Measurements from ENCODE around the gene TBCD.

Gene TBCD

GRCh38 chr17:82821554-82821953 lies 69.7 kb downstream of the TBCD start:
- no peaks in the 10 kb centered on the region for H4K20me1 ChIP-seq (ENCODE audit: low read depth, low read length)
- H3K9ac ChIP-seq (ENCODE audit: low read length) = no peak overlapping the region
- H3K9me3 ChIP-seq (ENCODE audit: insufficient read depth, low read length) = no peaks in the 10 kb centered on the region
- no peaks in the 10 kb centered on the region for H3K27me3 ChIP-seq (ENCODE audit: low read length)
- H3K27ac ChIP-seq (ENCODE audit: low read depth, low read length) = no peak overlapping the region
- H3K9me2 ChIP-seq (replicated peaks; ENCODE audit: insufficient read depth, low read length) = no peaks in the 10 kb centered on the region
- H3K36me3 ChIP-seq (ENCODE audit: low read length) = no peaks in the 10 kb centered on the region
- no peak overlapping the region for H3K4me3 ChIP-seq (ENCODE audit: insufficient read depth, low read length, poor library complexity, severe bottlenecking)
- no peak overlapping the region for H2AFZ ChIP-seq (ENCODE audit: low read depth, low read length, severe bottlenecking)
- no peaks in the 10 kb centered on the region for H3F3A ChIP-seq (ENCODE audit: insufficient read depth)
- TF ChIP-seq CTCF (IDR thresholded peaks at IDR 0.05; ENCODE audit: insufficient read depth, low read length, poor library complexity, severe bottlenecking) (no peak), EZH2phosphoT487 (conservative IDR thresholded peaks at IDR 0.05; ENCODE audit: low read length) (no peak)
- H3K4me2 ChIP-seq (ENCODE audit: low read depth, low read length, poor library complexity, severe bottlenecking) = no peak overlapping the region
- H3K79me2 ChIP-seq (ENCODE audit: insufficient read depth, low read length) = no peaks in the 10 kb centered on the region

DNA sequence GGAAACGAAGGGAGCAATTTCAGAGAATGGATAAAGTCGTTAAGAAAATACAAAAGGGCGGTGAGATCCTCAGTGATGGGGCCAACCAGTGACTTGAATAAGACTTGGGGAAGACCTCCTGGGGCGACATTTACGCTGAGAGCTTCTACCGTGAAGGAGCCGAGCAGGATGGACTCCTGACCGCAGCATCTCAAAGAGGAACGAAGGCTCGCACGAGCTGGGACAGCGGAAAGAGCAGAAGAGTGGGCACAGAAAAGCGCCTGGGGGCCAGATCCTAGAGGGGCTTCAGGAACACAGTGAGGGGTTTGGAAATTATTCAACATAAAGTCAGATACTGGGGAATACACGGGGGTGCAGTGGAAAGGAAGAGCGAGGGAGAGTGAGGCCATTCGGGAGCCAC lies 70.4 kb downstream of the TBCD start:
- TF ChIP-seq CTCF (IDR thresholded peaks at IDR 0.05; ENCODE audit: insufficient read depth, low read length, poor library complexity, severe bottlenecking) = no peak
- TF ChIP-seq EZH2phosphoT487 (conservative IDR thresholded peaks at IDR 0.05; ENCODE audit: low read length) = no peak
- H3K36me3 ChIP-seq (ENCODE audit: low read length) = no peaks in the 10 kb centered on the region
- H2AFZ ChIP-seq (ENCODE audit: low read depth, low read length, severe bottlenecking) = no peak overlapping the region
- no peak overlapping the region for H3K27ac ChIP-seq (ENCODE audit: low read depth, low read length)
- H3K4me2 ChIP-seq (ENCODE audit: low read depth, low read length, poor library complexity, severe bottlenecking) = no peak overlapping the region
- no peaks in the 10 kb centered on the region for H3K27me3 ChIP-seq (ENCODE audit: low read length)
- no peak overlapping the region for H3K4me3 ChIP-seq (ENCODE audit: insufficient read depth, low read length, poor library complexity, severe bottlenecking)
- no peak overlapping the region for H3K9ac ChIP-seq (ENCODE audit: low read length)
- no peaks in the 10 kb centered on the region for H4K20me1 ChIP-seq (ENCODE audit: low read depth, low read length)
- no peaks in the 10 kb centered on the region for H3K79me2 ChIP-seq (ENCODE audit: insufficient read depth, low read length)
- H3K9me2 ChIP-seq (replicated peaks; ENCODE audit: insufficient read depth, low read length) = no peaks in the 10 kb centered on the region
- no peaks in the 10 kb centered on the region for H3K9me3 ChIP-seq (ENCODE audit: insufficient read depth, low read length)
- no peaks in the 10 kb centered on the region for H3F3A ChIP-seq (ENCODE audit: insufficient read depth)

DNA sequence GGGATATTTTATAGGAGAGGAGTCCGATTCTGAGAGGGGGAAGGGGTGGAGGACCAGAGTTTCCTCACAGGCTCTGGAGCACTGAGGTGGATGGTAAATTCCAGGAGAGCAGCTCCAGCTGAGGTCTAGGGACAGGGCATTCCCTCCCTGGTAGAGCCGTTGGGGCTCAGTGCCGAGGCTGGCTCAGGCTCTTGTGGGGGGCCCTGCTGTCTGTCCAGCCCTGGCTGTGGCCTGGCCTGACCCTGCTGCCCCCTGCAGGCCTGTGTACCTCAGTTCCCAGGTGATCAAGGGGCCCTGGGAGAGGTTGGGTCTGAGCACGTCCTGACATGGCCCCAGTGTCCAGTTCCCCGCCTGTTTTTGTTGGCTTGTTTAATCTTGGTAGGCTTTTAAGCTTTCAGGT lies 71.1 kb downstream of the TBCD start:
- H3F3A ChIP-seq (ENCODE audit: insufficient read depth) = no peaks in the 10 kb centered on the region
- H2AFZ ChIP-seq (ENCODE audit: low read depth, low read length, severe bottlenecking) = no peak overlapping the region
- H3K4me2 ChIP-seq (ENCODE audit: low read depth, low read length, poor library complexity, severe bottlenecking) = no peak overlapping the region
- H3K79me2 ChIP-seq (ENCODE audit: insufficient read depth, low read length) = no peaks in the 10 kb centered on the region
- H3K27me3 ChIP-seq (ENCODE audit: low read length) = no peaks in the 10 kb centered on the region
- no peaks in the 10 kb centered on the region for H3K36me3 ChIP-seq (ENCODE audit: low read length)
- TF ChIP-seq CTCF (IDR thresholded peaks at IDR 0.05; ENCODE audit: insufficient read depth, low read length, poor library complexity, severe bottlenecking) (peak; percentile 29), EZH2phosphoT487 (conservative IDR thresholded peaks at IDR 0.05; ENCODE audit: low read length) (no peak)
- no peak overlapping the region for H3K9ac ChIP-seq (ENCODE audit: low read length)
- no peaks in the 10 kb centered on the region for H3K9me3 ChIP-seq (ENCODE audit: insufficient read depth, low read length)
- no peaks in the 10 kb centered on the region for H4K20me1 ChIP-seq (ENCODE audit: low read depth, low read length)
- no peak overlapping the region for H3K27ac ChIP-seq (ENCODE audit: low read depth, low read length)
- no peaks in the 10 kb centered on the region for H3K9me2 ChIP-seq (replicated peaks; ENCODE audit: insufficient read depth, low read length)
- H3K4me3 ChIP-seq (ENCODE audit: insufficient read depth, low read length, poor library complexity, severe bottlenecking) = no peak overlapping the region
